ENCODE measurements around the gene MAD2L2.

The MAD2L2 gene

GRCh38 chr1:11682287-11682771, 1.4 kb upstream of the MAD2L2 start:
- DNase-seq (ENCODE audit: low spot score): no peak

GRCh38 chr1:11680270-11681070, 478 bp downstream of the MAD2L2 start:
- no peak for DNase-seq (ENCODE audit: low spot score)

- no peak for DNase-seq (ENCODE audit: low spot score)
Measured at GRCh38 chr1:11678442-11678841, 2.5 kb downstream of the MAD2L2 start.

- DNase-seq (ENCODE audit: low spot score): no peak
Measured at GRCh38 chr1:11676386-11677103, 4.4 kb downstream of the MAD2L2 start.

GRCh38 chr1:11675325-11675724, 5.6 kb downstream of the MAD2L2 start:
- no peak for DNase-seq (ENCODE audit: low spot score)

GRCh38 chr1:11674488-11674887, 6.5 kb downstream of the MAD2L2 start:
- no peak for DNase-seq (ENCODE audit: low spot score)

GRCh38 chr1:11673089-11673769, 7.7 kb downstream of the MAD2L2 start:
- no peak for DNase-seq (ENCODE audit: low spot score)

GRCh38 chr1:11671544-11672286, 9.2 kb downstream of the MAD2L2 start:
- no peak for DNase-seq (ENCODE audit: low spot score)

GRCh38 chr1:11671205-11671543, 9.8 kb downstream of the MAD2L2 start:
- no peak for DNase-seq (ENCODE audit: low spot score)

GRCh38 chr1:11670747-11671146, 10.2 kb downstream of the MAD2L2 start:
- DNase-seq (ENCODE audit: low spot score): no peak

GRCh38 chr1:11668516-11668915, 12.4 kb downstream of the MAD2L2 start:
- DNase-seq (ENCODE audit: low spot score): no peak

- DNase-seq (ENCODE audit: low spot score): peak; percentile 26
Measured at GRCh38 chr1:11664336-11665065, 16.4 kb downstream of the MAD2L2 start.

- no peak for DNase-seq (ENCODE audit: low spot score)
Measured at GRCh38 chr1:11661103-11661502, 19.8 kb downstream of the MAD2L2 start.

GRCh38 chr1:11659748-11660147, 21.2 kb downstream of the MAD2L2 start:
- DNase-seq (ENCODE audit: low spot score): no peak

GRCh38 chr1:11658542-11658941, 22.4 kb downstream of the MAD2L2 start:
- DNase-seq (ENCODE audit: low spot score): no peak

GRCh38 chr1:11657654-11658053, 23.3 kb downstream of the MAD2L2 start:
- no peak for DNase-seq (ENCODE audit: low spot score)

- DNase-seq (ENCODE audit: low spot score): no peak
Measured at GRCh38 chr1:11654939-11655808, 25.8 kb downstream of the MAD2L2 start.

- peak; percentile 67 for DNase-seq (ENCODE audit: low spot score)
Measured at GRCh38 chr1:11654137-11654938, 26.6 kb downstream of the MAD2L2 start, which contains the start of the genes FBXO2 and FBXO44. FBXO2 (minus strand) TSS chr1:11654429; CDS start chr1:11654340, 89 bp downstream. FBXO44 (plus strand) TSS chr1:11654877; CDS start chr1:11655836, 959 bp downstream.

GRCh38 chr1:11653861-11654136, 27.1 kb downstream of the MAD2L2 start:
- DNase-seq (ENCODE audit: low spot score): no peak

Data from CD4-positive, alpha-beta T cell treated with Interleukin-6 at 100 ng/mL for 8 hours (primary cell).